GM10266 (cell line): ENCODE results near the gene RNF207.
"Not testable (repeated sequence)": the region's sequence is repeated elsewhere in the genome, so short reads cannot be mapped to it uniquely, and the experiment has no call there.

Experiments
- DNase-seq: peaks from one replicate; pipeline ENCODE4 v3.0.0; 2012; ENCODE audit errors: extremely low spot score
- CTCF ChIP-seq: IDR thresholded peaks from 2 replicates; pipeline ENCODE4 v1.5.1; 2012; ENCODE audit warnings: mild to moderate bottlenecking, low read depth; ENCODE audit not compliant: control insufficient read depth, insufficient read depth; ENCODE audit errors: missing control alignments

The RNF207 gene

GRCh38 chr1:6209661-6210580 lies 4.0 kb downstream of the RNF207 start:
- TF ChIP-seq CTCF, result no peak
- peak; percentile 51 for DNase-seq

GRCh38 chr1:6210591-6211355 lies 4.9 kb downstream of the RNF207 start:
- no peak for DNase-seq
- TF ChIP-seq CTCF, result no peak

DNA sequence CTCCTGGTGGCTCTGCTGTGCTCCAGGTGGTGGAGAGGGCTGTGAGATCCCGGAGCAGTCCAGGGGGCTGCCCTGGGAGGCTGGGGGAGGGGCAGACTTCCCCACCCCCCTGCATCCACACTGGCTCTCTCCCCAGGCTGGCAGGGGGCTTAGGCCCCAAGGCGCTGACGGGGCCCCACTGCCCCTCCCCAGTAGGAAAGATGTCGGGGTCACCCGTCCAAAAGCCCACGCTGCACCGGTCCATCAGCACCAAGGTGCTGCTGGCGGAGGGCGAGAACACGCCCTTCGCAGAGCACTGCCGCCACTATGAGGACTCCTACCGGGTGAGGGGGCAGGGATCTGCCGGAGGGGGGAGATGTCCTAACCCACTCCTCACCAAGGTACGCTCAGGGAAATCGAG lies 5.8 kb downstream of the RNF207 start:
- DNase-seq, result no peak
- no peak for TF ChIP-seq CTCF

DNA sequence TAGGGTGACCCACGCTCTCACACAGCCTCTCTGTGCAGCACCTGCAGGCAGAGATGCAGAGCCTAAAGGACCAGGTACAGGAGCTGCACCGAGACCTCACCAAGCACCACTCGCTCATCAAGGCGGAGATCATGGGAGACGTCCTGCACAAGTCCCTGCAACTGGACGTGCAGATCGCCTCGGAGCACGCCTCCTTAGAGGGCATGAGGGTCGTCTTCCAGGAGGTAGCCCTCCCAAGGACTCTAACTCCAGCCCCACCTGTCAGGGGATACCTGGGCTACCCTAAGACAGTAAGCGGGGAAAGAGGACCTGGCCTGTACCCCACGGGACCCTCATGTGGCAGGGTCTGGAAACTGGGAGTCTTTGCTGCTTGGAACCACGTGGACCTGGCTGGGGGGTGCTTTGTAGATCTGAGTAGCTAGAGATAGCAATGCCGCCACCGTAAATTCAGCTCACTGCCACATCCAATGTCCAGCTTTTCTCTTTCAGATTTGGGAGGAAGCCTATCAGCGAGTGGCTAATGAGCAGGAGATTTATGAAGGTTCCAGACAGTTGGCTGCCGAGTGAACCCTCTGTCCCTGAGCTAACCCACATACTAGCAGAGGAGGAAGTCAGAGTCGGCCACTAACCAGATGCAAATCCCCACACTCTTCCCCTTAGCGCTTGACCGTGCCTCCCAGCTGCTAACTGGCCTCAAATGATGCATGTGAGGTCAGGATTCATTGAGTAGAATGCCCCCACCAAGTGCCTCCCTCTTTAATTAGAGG lies 6.5 kb downstream of the RNF207 start:
- peak; percentile 46 for DNase-seq
- no peak for TF ChIP-seq CTCF

DNA sequence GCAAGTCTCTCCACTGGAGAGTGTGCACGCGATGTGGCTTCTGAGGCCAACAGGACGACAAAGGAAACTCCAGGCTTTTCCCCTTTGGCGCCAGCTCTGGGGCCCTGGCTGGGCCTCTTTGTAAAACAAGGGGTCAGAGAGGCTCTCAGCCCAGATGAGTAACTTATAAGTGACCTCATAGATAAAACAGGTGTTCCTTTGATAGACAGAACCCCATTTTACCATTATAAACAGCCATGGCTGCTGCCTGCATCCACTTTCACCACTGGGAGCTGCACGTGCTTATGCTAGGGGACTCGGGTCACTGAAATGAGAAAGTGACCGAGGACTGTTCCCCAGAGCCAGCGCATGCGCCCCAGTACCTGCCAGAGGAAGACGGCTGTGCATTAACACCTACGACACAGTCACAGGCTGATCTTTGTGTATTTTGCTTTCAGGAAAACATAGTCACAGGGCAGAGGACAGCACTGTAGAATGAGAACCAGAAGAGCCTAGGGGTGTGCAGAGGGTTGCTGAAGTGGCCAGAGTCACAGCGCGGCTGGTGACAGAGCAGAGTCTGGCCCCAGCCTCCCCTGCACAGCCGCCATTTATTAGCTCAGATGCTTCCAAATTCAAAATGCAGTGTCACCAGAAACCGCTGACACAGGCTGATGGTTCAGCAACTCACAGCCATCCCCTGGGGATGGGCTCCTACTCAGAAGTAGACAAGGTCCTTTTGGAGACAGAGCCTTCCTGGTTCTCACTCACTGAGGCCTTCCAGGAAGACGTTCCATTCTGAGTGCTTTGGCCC lies 12.7 kb downstream of the RNF207 start:
- no peak for TF ChIP-seq CTCF
- DNase-seq, result no peak

DNA sequence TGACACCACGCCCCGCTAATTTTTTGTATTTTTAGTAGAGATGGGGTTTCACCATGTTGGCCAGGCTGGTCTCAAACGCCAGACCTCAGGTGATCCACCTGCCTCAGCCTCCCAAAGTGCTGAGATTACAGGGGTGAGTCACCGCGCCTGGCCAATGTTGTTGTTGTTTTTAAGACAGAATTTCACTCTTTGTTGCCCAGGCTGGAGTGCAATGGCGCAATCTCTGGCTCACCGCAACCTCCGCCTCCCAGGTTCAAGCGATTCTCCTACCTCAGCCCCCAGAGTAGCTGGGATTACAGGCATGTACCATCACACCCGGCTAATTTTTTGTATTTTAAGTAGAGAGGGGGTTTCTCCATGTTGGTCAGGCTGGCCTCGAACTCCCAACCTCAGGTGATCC lies 13.7 kb downstream of the RNF207 start:
- not testable (repeated sequence) for DNase-seq

GRCh38 chr1:6220236-6220635 lies 14.3 kb downstream of the RNF207 start:
- DNase-seq, result no peak
- TF ChIP-seq CTCF, result no peak
